Measurements from ENCODE around the gene HECTD2.

Gene HECTD2

GRCh38 chr10:91462423-91462822 lies 52.3 kb downstream of the HECTD2 start:
- TF ChIP-seq CTCF (IDR thresholded peaks at IDR 0.05), result no peak
- no peak for TF ChIP-seq ZFX (IDR thresholded peaks at IDR 0.05; ENCODE audit: borderline replicate concordance)
- no peak overlapping the region for H3K27ac ChIP-seq

- TF ChIP-seq CTCF (IDR thresholded peaks at IDR 0.05) (no peak), ZFX (IDR thresholded peaks at IDR 0.05; ENCODE audit: borderline replicate concordance) (no peak)
- no peak overlapping the region for H3K27ac ChIP-seq
Measured at GRCh38 chr10:91464500-91464899, 54.4 kb downstream of the HECTD2 start.

GRCh38 chr10:91465261-91465660 lies 55.1 kb downstream of the HECTD2 start:
- H3K27ac ChIP-seq, result no peak overlapping the region
- no peak for TF ChIP-seq CTCF (IDR thresholded peaks at IDR 0.05)
- no peak for TF ChIP-seq ZFX (IDR thresholded peaks at IDR 0.05; ENCODE audit: borderline replicate concordance)

- H3K27ac ChIP-seq, result no peak overlapping the region
- no peak for TF ChIP-seq ZFX (IDR thresholded peaks at IDR 0.05; ENCODE audit: borderline replicate concordance)
- no peak for TF ChIP-seq CTCF (IDR thresholded peaks at IDR 0.05)
Measured at GRCh38 chr10:91467114-91467513, 57.0 kb downstream of the HECTD2 start.

- H3K27ac ChIP-seq, result no peak overlapping the region
- no peak for TF ChIP-seq CTCF (IDR thresholded peaks at IDR 0.05)
- TF ChIP-seq ZFX (IDR thresholded peaks at IDR 0.05; ENCODE audit: borderline replicate concordance), result no peak
Measured at GRCh38 chr10:91471602-91472001, 61.5 kb downstream of the HECTD2 start.

- no peak for TF ChIP-seq ZFX (IDR thresholded peaks at IDR 0.05; ENCODE audit: borderline replicate concordance)
- H3K27ac ChIP-seq, result no peak overlapping the region
Measured at GRCh38 chr10:91472911-91473310, 62.8 kb downstream of the HECTD2 start.

GRCh38 chr10:91474009-91474408 lies 63.9 kb downstream of the HECTD2 start:
- TF ChIP-seq ZFX (IDR thresholded peaks at IDR 0.05; ENCODE audit: borderline replicate concordance), result no peak
- no peak for TF ChIP-seq CTCF (IDR thresholded peaks at IDR 0.05)
- no peak overlapping the region for H3K27ac ChIP-seq

GRCh38 chr10:91477236-91477635 lies 67.1 kb downstream of the HECTD2 start:
- no peak for TF ChIP-seq ZFX (IDR thresholded peaks at IDR 0.05; ENCODE audit: borderline replicate concordance)
- TF ChIP-seq CTCF (IDR thresholded peaks at IDR 0.05), result no peak
- H3K27ac ChIP-seq, result no peak overlapping the region
